Astrocyte (in vitro differentiated cells and primary cell): Measurements from ENCODE around the gene ATXN2L.

Experiments
- EZH2 ChIP-seq: IDR thresholded peaks from 2 replicates; pipeline ENCODE4 v1.6.1; 2012; ENCODE audit warnings: mild to moderate bottlenecking, low read length, inconsistent platforms; ENCODE audit not compliant: insufficient read depth
- TF ChIP-seq, protein P1 (sequence below): IDR thresholded peaks from 2 replicates; pipeline ENCODE4 v1.5.1; 2011; ENCODE audit warnings: low read depth, mild to moderate bottlenecking, inconsistent platforms, low read length, moderate library complexity; ENCODE audit not compliant: insufficient read depth

DNA sequence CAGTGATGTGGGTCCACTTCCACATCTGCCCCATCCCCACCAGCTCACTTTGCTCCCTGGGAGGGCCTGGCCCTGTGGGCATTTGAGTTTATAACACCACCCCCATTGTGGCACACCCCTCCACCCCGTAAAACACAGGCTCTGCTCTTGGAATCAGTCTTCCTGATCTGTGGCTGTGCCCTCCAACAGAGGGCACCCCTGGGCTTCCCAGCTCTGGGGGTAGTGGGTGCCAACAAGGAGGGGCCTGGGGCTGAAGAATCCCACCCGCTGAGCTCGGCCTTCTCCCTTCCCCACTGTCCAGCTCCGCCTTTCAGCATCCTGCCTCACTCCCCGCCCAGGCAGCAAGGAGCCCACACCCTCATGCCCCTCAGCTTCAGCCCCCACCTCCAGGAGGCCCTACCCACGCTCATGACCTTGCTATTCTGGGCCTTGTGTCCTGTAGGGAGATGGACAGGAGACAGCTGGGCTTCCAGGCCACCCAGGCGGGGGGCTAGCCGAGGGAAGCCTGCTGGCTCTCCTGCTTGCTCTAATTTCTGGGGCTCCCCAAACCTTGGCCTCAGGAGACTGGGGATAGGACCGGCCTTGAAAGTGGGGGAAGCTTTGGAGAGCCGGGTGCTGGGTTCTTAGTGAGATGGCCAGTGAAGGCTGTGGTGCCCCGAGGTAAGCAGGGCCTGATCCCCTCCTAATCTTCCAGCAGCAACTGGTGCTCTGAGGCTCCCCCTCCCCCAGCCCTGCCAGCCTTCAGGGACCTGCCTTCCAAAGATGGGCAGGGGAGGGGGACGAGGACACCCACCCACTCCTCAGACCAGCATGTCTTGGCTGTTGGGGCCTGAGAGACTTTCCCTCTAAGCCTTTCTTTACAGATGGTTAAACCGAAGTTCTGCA is 52.6 kb downstream of the ATXN2L start:
- TF ChIP-seq, protein P1, sequence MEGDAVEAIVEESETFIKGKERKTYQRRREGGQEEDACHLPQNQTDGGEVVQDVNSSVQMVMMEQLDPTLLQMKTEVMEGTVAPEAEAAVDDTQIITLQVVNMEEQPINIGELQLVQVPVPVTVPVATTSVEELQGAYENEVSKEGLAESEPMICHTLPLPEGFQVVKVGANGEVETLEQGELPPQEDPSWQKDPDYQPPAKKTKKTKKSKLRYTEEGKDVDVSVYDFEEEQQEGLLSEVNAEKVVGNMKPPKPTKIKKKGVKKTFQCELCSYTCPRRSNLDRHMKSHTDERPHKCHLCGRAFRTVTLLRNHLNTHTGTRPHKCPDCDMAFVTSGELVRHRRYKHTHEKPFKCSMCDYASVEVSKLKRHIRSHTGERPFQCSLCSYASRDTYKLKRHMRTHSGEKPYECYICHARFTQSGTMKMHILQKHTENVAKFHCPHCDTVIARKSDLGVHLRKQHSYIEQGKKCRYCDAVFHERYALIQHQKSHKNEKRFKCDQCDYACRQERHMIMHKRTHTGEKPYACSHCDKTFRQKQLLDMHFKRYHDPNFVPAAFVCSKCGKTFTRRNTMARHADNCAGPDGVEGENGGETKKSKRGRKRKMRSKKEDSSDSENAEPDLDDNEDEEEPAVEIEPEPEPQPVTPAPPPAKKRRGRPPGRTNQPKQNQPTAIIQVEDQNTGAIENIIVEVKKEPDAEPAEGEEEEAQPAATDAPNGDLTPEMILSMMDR = no peak
- no peak for TF ChIP-seq EZH2
